HG03460 (cell line): ENCODE data around the gene SLC44A5.

ENCODE experiments used
- ATAC-seq: cut with Tn5 transposase; IDR thresholded peaks from one replicate; pipeline ENCODE4 v1.9.1; 2021; ENCODE audit not compliant: unreplicated experiment

Gene SLC44A5

DNA sequence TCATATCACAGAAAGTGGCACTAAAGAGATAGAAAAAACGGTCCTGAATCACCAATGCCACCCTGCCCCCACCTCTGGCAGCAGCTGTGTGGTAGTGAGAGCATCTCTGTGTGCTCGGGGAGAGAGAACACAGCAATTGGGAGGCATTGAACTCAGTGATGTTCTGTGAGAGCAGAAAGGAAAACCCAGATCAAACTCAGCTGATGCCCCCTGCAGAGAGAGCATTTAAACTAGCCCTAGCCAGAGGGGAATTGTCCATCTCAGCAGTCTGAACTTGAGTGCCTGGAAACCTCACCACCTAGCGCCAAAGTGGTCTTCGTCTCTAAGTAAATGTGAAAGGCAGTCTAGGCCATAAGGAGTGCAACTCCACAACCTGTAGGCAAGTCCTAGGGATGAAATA is 21.3 kb downstream of the SLC44A5 start:
- no peak for ATAC-seq

GRCh38 chr1:75588779-75589475 is 22.0 kb downstream of the SLC44A5 start:
- ATAC-seq, result no peak

DNA sequence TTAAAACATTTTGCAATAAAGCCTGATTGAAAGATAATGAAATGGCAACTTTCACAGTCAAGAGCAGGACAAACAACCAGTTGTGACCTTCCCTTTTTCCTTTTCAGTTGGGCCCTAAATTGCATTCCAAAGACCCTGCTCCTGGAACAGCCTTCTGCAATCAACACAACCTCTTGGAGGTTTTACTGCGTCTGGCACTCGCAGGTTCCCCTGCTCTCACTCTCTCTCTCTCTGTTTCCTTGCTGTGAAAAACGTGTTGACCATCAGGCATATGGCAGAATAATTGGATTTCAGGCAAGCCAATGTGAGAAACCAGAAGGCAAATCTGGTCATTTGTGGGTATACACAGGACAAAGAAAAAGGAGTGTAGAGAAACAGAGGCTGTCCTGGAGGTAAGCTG is 23.2 kb downstream of the SLC44A5 start:
- ATAC-seq, result no peak

DNA sequence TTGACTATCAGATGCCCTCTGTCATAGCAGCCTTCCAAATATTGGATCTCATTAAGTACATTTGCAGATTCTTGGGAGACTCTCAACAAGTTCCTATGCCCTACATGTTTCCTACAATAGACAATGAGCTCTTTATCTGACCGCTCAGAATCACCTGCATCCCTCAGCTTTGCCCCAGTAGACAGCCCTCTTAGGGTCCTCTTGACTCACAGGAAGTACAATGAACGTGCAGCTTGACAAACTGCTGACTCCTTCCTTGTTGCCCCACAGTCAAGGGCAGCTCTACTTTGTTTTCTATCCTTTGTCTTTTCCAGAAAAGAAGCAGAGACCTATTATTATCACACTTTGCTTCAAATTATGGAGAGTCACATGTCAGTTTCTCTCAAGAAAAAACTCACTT is 27.6 kb downstream of the SLC44A5 start:
- no peak for ATAC-seq

- no peak for ATAC-seq
Observed at GRCh38 chr1:75582725-75583261, 28.1 kb downstream of the SLC44A5 start.

GRCh38 chr1:75579046-75579445 is 31.9 kb downstream of the SLC44A5 start:
- ATAC-seq, result no peak

DNA sequence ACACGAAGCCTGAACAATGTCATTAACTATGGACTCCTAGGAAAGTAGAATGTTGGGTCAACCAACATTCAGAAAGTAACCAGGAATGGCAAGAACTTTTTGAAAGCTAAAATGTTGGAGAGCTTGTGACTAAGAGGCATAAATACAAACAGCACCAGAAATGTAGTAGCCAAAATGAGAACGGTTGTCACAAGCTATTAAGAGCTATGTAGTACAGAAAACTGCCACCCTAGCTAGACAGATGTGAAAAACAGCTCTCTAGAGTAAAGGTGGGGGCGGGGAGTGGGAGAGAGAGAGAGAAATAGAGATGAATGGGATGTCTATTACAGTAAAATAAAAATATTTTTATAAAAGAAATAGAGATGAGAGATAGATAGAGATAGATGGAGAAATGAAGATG is 35.1 kb downstream of the SLC44A5 start:
- ATAC-seq, result no peak

GRCh38 chr1:75567191-75567590 is 43.7 kb downstream of the SLC44A5 start:
- ATAC-seq, result no peak

DNA sequence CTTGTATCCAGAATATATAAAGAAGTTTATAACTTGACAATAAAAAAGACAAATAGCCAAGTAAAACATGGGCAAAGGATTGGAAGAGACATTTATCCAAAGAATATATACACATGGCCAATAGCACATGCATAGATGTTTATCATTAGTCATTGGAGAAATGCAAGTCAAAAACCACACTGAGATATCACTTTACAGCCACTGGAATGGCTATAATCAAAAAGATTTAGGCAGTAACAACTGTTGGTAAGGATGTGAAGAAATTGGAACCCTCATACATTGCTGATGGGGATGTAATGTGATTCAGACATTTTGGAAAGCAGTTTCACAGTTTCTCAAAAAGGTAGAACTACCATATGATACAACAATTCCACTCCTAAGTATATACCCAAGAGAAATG is 51.1 kb downstream of the SLC44A5 start:
- no peak for ATAC-seq

- ATAC-seq, result no peak
Observed at GRCh38 chr1:75559136-75559535, 51.8 kb downstream of the SLC44A5 start.

DNA sequence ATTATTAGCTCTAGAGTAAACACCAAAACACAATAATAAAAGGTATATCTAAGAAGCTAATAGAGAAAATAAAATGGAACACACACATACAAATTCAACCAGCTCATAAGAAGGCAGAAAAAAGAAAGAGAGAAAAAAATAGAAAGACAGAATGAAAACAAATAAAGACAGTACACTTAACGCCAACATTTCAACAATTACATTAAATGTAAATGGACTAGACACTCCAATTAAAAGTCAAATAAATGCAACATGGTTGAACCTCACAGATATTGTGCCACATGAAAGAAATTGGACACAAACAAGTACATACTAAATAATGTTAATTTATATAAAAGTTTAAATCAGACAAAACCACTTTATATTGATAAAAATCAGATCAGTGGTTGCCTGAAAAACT is 56.0 kb downstream of the SLC44A5 start:
- ATAC-seq, result no peak

- ATAC-seq, result no peak
Observed at GRCh38 chr1:75554181-75554580, 56.7 kb downstream of the SLC44A5 start.

DNA sequence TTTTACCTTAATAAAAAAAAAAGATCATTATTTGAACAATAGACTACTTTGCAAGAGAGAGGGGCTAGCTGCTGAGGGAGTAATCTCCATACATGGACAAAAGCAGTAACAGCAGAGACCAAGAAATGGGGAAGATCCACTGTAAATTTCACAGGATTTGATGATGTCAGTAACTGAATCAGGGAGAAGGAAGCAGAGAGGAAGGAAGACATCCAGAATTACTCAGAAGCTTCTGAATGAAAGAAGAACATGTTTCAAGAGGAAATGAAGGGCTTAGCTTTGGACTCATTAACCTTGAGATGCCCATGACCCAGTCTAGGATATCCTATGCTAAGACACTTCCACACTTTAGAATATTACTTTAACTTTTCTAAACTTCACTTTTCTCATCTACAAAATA is 60.4 kb downstream of the SLC44A5 start:
- no peak for ATAC-seq

GRCh38 chr1:75548721-75549480 is 62.0 kb downstream of the SLC44A5 start:
- no peak for ATAC-seq

GRCh38 chr1:75543705-75544104 is 67.2 kb downstream of the SLC44A5 start:
- no peak for ATAC-seq

GRCh38 chr1:75542818-75543570 is 67.9 kb downstream of the SLC44A5 start:
- ATAC-seq, result no peak

GRCh38 chr1:75539230-75540116 is 71.4 kb downstream of the SLC44A5 start:
- ATAC-seq, result no peak

GRCh38 chr1:75533085-75533484 is 77.8 kb downstream of the SLC44A5 start:
- ATAC-seq, result no peak

DNA sequence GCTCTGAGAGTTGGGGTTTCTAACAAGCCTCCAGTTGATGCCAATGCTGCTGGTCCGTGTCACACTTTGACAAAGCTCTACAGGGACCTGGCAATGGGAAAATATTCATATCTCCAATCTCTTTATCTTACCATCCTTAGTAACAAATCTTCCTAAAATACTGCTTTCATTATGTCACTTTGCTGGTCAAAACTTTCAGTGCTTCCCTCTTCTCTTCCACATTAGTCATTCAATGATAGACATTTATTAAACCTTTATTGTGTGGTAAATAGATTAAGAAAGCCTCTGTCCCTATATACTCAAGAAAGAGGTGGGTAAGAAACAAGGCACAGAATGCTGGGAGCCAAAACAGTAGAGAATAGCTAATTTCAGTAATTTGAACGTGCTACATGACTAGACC is 79.3 kb downstream of the SLC44A5 start:
- no peak for ATAC-seq

GRCh38 chr1:75529488-75529887 is 81.4 kb downstream of the SLC44A5 start:
- ATAC-seq, result no peak

DNA sequence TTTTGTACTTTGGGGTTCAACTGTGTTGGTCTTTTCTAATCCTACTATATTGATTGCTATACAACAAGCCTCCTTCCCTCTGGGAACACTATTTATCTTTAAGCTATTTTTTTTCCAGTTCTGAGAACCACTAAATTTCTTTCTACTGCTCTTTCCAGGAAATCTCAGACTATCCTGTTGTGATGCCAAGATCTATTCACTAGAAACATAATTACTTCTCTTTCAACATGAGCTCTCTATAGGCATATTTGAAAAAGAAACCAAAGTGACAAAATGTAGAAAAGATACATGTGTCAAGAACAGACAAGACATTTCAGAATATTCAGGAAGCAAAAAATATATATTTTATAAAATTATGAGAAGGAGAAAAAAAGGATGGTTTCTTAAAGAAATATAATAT is 82.9 kb downstream of the SLC44A5 start:
- no peak for ATAC-seq
